Measurements from ENCODE around the gene MKI67. TPM values are rescaled to one million over a fixed set of nuclear protein-coding genes. Genes with fewer than 3 reads are reported as not detected.

The MKI67 gene
- polyA plus RNA-seq, 2 of the 4 experiments (the other 2 are of a cell fraction) = 33.8 to 51.7 TPM

- no peak overlapping the region for H3K4me3 ChIP-seq
- 43% methylated on average over 15 of the region's 21 CpGs for WGBS (ENCODE audit: missing lambda C conversion rate)
- ChIA-PET CTCF (interaction anchor here (0.8 to 2.9 kb wide), 10 partner anchors 14 to 144 kb away, joined by 3 to 12 read pairs (median 6); no protein-coding TSS in a partner anchor), POLR2A (no interaction called here)
- no peaks in the 10 kb centered on the region for H3K4me1 ChIP-seq
- H3K27ac ChIP-seq = no peak overlapping the region
- TF ChIP-seq E2F6 (IDR thresholded peaks at IDR 0.05; ENCODE audit: borderline replicate concordance, low read depth) (no peak), POLR2AphosphoS2 (conservative IDR thresholded peaks at IDR 0.05; ENCODE audit: low read length) (no peak), RAD21 (conservative IDR thresholded peaks at IDR 0.05 in 1 of 2, IDR thresholded peaks at IDR 0.05 in 1 of 2) (no peak)
- no peak overlapping the region for H3K4me2 ChIP-seq
- no peaks in the 10 kb centered on the region for H3K9me3 ChIP-seq
- DNase-seq (ENCODE audit: low read depth in 1 of 2, low spot score in 1 of 2) (no peak), FAIRE-seq (no peak), ATAC-seq (no peak)
Observed at GRCh38 chr10:128077155-128077875, 48.9 kb downstream of the MKI67 start.

GRCh38 chr10:128074589-128074988, 51.6 kb downstream of the MKI67 start:
- Histone ChIP-seq H3K9me3 (no peaks in the 10 kb centered on the region), H3K4me1 (no peaks in the 10 kb centered on the region), H3K4me3 (no peak overlapping the region), H3K27ac (no peak overlapping the region), H3K4me2 (no peak overlapping the region)
- POLR2A ChIA-PET = no interaction called here
- TF ChIP-seq CBX8 (IDR thresholded peaks at IDR 0.05) (no peak), FOSL2 (IDR thresholded peaks at IDR 0.05) (no peak), FOSL2 (CRISPR knock-in tag; IDR thresholded peaks at IDR 0.05) (no peak), MAX (IDR thresholded peaks at IDR 0.05) (no peak), EP300 (IDR thresholded peaks at IDR 0.05) (no peak), RCOR1 (IDR thresholded peaks at IDR 0.05; ENCODE audit: low read depth, low read length) (no peak), RAD21 (conservative IDR thresholded peaks at IDR 0.05 in 1 of 2, IDR thresholded peaks at IDR 0.05 in 1 of 2) (no peak)
- ATAC-seq = no peak
- WGBS (ENCODE audit: missing lambda C conversion rate) = 72% methylated on average over 5 of the region's 5 CpGs
- no peak for DNase-seq (ENCODE audit: low read depth in 1 of 2, low spot score in 1 of 2)
- no peak for FAIRE-seq
- CTCF ChIA-PET = interaction anchor here (1.0 to 7.0 kb wide), 5 partner anchors 10 to 168 kb away, joined by 3 to 89 read pairs (median 3); partner anchors contain the start of gene PTPRE

GRCh38 chr10:128073890-128074289, 52.3 kb downstream of the MKI67 start:
- POLR2A ChIA-PET = no interaction called here
- no peak overlapping the region for H3K4me3 ChIP-seq
- no peak for TF ChIP-seq HOXA7 (CRISPR knock-in tag; IDR thresholded peaks at IDR 0.05)
- no peak for TF ChIP-seq FOSB (CRISPR knock-in tag; IDR thresholded peaks at IDR 0.05)
- no peak for TF ChIP-seq KDM1A (IDR thresholded peaks at IDR 0.05; ENCODE audit: low read depth)
- TF ChIP-seq EHF (CRISPR knock-in tag; IDR thresholded peaks at IDR 0.05) = no peak
- TF ChIP-seq CTCF (IDR thresholded peaks at IDR 0.05) = no peak
- no peak for TF ChIP-seq MAX (IDR thresholded peaks at IDR 0.05)
- no peak for TF ChIP-seq HES2 (IDR thresholded peaks at IDR 0.05)
- TF ChIP-seq EP300 (IDR thresholded peaks at IDR 0.05) = no peak
- TF ChIP-seq CBX8 (IDR thresholded peaks at IDR 0.05) = no peak
- no peak for TF ChIP-seq TFCP2L1 (CRISPR knock-in tag; IDR thresholded peaks at IDR 0.05)
- no peak for TF ChIP-seq KDM5A (IDR thresholded peaks at IDR 0.05)
- TF ChIP-seq PBX3 (IDR thresholded peaks at IDR 0.05) = no peak
- no peak for TF ChIP-seq FOSL2 (IDR thresholded peaks at IDR 0.05)
- no peak for TF ChIP-seq FOSL2 (CRISPR knock-in tag; IDR thresholded peaks at IDR 0.05)
- H3K27ac ChIP-seq = no peak overlapping the region
- no peak for DNase-seq (ENCODE audit: low read depth in 1 of 2, low spot score in 1 of 2)
- CTCF ChIA-PET = interaction anchor here (1.0 to 7.0 kb wide), 6 partner anchors 10 to 167 kb away, joined by 3 to 89 read pairs (median 4); partner anchors contain the start of gene PTPRE
- H3K4me2 ChIP-seq = no peak overlapping the region
- ATAC-seq = no peak
- H3K4me1 ChIP-seq = no peaks in the 10 kb centered on the region
- no peaks in the 10 kb centered on the region for H3K9me3 ChIP-seq
- WGBS (ENCODE audit: missing lambda C conversion rate) = 68% methylated on average over 2 of the region's 2 CpGs
- no peak for FAIRE-seq
